NCI-H1417 (cell line): ENCODE measurements around the gene RBFOX2.

Source experiments
- DNase-seq, 3 experiments: peaks; one replicate each; lab custom pipeline; 2025; lab: John Stamatoyannopoulos, UW

The RBFOX2 gene

GRCh38 chr22:35900483-35901168, 128.0 kb downstream of the RBFOX2 start:
- no peak for DNase-seq

- DNase-seq = no peak
Measured at GRCh38 chr22:35899736-35900135, 128.9 kb downstream of the RBFOX2 start.

GRCh38 chr22:35896111-35896705, 132.4 kb downstream of the RBFOX2 start:
- DNase-seq = no peak

GRCh38 chr22:35894937-35895708, 133.5 kb downstream of the RBFOX2 start:
- peak in 1 of 3 experiments; percentile 20 for DNase-seq

- peak in 1 of 3 experiments; percentile 20 for DNase-seq
Measured at GRCh38 chr22:35894464-35894878, 134.2 kb downstream of the RBFOX2 start.

GRCh38 chr22:35893698-35894097, 134.9 kb downstream of the RBFOX2 start:
- DNase-seq = no peak

GRCh38 chr22:35892192-35892591, 136.4 kb downstream of the RBFOX2 start:
- DNase-seq = no peak

GRCh38 chr22:35891442-35891841, 137.2 kb downstream of the RBFOX2 start:
- peak in 1 of 3 experiments; percentile 28 for DNase-seq

- no peak for DNase-seq
Measured at GRCh38 chr22:35889071-35889470, 139.6 kb downstream of the RBFOX2 start.

GRCh38 chr22:35888181-35888870, 140.3 kb downstream of the RBFOX2 start:
- DNase-seq = no peak

GRCh38 chr22:35887296-35887875, 141.2 kb downstream of the RBFOX2 start:
- no peak for DNase-seq

GRCh38 chr22:35886309-35886708, 142.3 kb downstream of the RBFOX2 start:
- DNase-seq = no peak

GRCh38 chr22:35884529-35884928, 144.1 kb downstream of the RBFOX2 start:
- no peak for DNase-seq

- no peak for DNase-seq
Measured at GRCh38 chr22:35883031-35883620, 145.5 kb downstream of the RBFOX2 start.

- DNase-seq = no peak
Measured at GRCh38 chr22:35882211-35883030, 146.2 kb downstream of the RBFOX2 start.

- DNase-seq = no peak
Measured at GRCh38 chr22:35879351-35879750, 149.3 kb downstream of the RBFOX2 start.

GRCh38 chr22:35873426-35873825, 155.2 kb downstream of the RBFOX2 start:
- DNase-seq = no peak

- no peak for DNase-seq
Measured at GRCh38 chr22:35872451-35872850, 156.2 kb downstream of the RBFOX2 start.

GRCh38 chr22:35870517-35871293, 157.9 kb downstream of the RBFOX2 start:
- DNase-seq = no peak

- no peak for DNase-seq
Measured at GRCh38 chr22:35868938-35869337, 159.7 kb downstream of the RBFOX2 start.
